ENCODE results near the gene JOSD2.

DNA sequence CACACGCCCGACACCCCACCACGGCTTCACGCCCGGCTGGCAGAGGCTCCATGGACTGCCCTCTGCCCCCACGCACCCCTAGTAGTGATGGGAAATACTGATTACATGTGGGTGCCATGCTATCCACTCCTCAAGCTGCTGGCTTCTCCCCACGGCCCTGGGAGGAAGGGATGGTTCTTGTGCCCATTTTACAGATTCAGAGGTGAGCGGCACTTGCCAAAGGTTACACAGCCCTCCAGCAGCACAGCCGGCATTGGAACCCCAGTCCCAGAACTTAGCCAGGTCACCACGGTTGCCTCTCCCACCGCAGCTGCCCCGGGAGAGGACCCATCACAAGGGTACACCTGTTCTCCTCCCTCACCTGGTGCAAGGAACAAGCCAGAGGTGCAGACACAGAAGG is 44.0 kb upstream of the JOSD2 start:
- TF ChIP-seq, protein P1, sequence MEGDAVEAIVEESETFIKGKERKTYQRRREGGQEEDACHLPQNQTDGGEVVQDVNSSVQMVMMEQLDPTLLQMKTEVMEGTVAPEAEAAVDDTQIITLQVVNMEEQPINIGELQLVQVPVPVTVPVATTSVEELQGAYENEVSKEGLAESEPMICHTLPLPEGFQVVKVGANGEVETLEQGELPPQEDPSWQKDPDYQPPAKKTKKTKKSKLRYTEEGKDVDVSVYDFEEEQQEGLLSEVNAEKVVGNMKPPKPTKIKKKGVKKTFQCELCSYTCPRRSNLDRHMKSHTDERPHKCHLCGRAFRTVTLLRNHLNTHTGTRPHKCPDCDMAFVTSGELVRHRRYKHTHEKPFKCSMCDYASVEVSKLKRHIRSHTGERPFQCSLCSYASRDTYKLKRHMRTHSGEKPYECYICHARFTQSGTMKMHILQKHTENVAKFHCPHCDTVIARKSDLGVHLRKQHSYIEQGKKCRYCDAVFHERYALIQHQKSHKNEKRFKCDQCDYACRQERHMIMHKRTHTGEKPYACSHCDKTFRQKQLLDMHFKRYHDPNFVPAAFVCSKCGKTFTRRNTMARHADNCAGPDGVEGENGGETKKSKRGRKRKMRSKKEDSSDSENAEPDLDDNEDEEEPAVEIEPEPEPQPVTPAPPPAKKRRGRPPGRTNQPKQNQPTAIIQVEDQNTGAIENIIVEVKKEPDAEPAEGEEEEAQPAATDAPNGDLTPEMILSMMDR (IDR thresholded peaks at IDR 0.05; ENCODE audit: low read length): no peak
- TF ChIP-seq EZH2 (optimal IDR thresholded peaks at IDR 0.05; ENCODE audit: low read depth, low read length): no peak
